IPS DF 4.7 (cell line): Measurements from ENCODE around the gene OR2A1.
"Not testable (repeated sequence)": the region's sequence is repeated elsewhere in the genome, so short reads cannot be mapped to it uniquely, and the experiment has no call there.

Source experiments
- DNase-seq: peaks from one replicate; pipeline ENCODE4 v3.0.0-alpha.2; 2013; ENCODE audit warnings: low spot score; ENCODE audit errors: extremely low read depth

OR2A1 gene

GRCh38 chr7:144311872-144312469 is at the start of gene OR2A1:
OR2A1 (plus strand) TSS chr7:144312419; CDS start chr7:144318125, 5,706 bp downstream.
- DNase-seq: not testable (repeated sequence)

GRCh38 chr7:144264692-144265091 is 47.5 kb upstream of the OR2A1 start, which contains the start of gene OR2A7:
OR2A7 (minus strand) TSS chr7:144264792; CDS start chr7:144259628, 5,164 bp downstream.
- not testable (repeated sequence) for DNase-seq

- DNase-seq: not testable (repeated sequence)
These were observed 43.0 kb upstream of the OR2A1 start, which contains the start of gene CTAGE8 for GRCh38 chr7:144269188-144269587. CTAGE8 (minus strand) TSS chr7:144269288; CDS start chr7:144269250, 38 bp downstream.

- not testable (repeated sequence) for DNase-seq
These were observed 36.9 kb upstream of the OR2A1 start for GRCh38 chr7:144275281-144275680.

GRCh38 chr7:144280010-144280409 is 32.2 kb upstream of the OR2A1 start:
- not testable (repeated sequence) for DNase-seq

GRCh38 chr7:144281981-144282380 is 30.2 kb upstream of the OR2A1 start:
- DNase-seq: not testable (repeated sequence)

GRCh38 chr7:144282490-144282889 is 29.7 kb upstream of the OR2A1 start:
- DNase-seq: not testable (repeated sequence)

- not testable (repeated sequence) for DNase-seq
These were observed 28.5 kb upstream of the OR2A1 start for GRCh38 chr7:144283716-144284115.

- not testable (repeated sequence) for DNase-seq
These were observed 24.9 kb upstream of the OR2A1 start for GRCh38 chr7:144287171-144287784.

GRCh38 chr7:144291607-144292006 is 20.6 kb upstream of the OR2A1 start:
- not testable (repeated sequence) for DNase-seq

GRCh38 chr7:144292384-144293161 is 19.6 kb upstream of the OR2A1 start:
- not testable (repeated sequence) for DNase-seq

- DNase-seq: not testable (repeated sequence)
These were observed 18.3 kb upstream of the OR2A1 start for GRCh38 chr7:144293794-144294499.

GRCh38 chr7:144302578-144303303 is 9.5 kb upstream of the OR2A1 start:
- DNase-seq: not testable (repeated sequence)

- not testable (repeated sequence) for DNase-seq
These were observed 8.6 kb upstream of the OR2A1 start for GRCh38 chr7:144303607-144304006.

- not testable (repeated sequence) for DNase-seq
These were observed 7.1 kb upstream of the OR2A1 start for GRCh38 chr7:144305156-144305555.

- DNase-seq: not testable (repeated sequence)
These were observed 2.5 kb upstream of the OR2A1 start for GRCh38 chr7:144309702-144310101.

GRCh38 chr7:144311218-144311617 is 1.0 kb upstream of the OR2A1 start:
- not testable (repeated sequence) for DNase-seq

GRCh38 chr7:144317537-144317936 is 5.3 kb downstream of the OR2A1 start:
- not testable (repeated sequence) for DNase-seq

GRCh38 chr7:144319547-144319946 is 7.3 kb downstream of the OR2A1 start:
- DNase-seq: not testable (repeated sequence)

- DNase-seq: not testable (repeated sequence)
These were observed 9.5 kb downstream of the OR2A1 start for GRCh38 chr7:144321677-144322206.
